HG03039 (cell line): ENCODE measurements around the gene SERF2.
"Not testable (repeated sequence)": the region's sequence is repeated elsewhere in the genome, so short reads cannot be mapped to it uniquely, and the experiment has no call there.

ENCODE experiments used
- ATAC-seq: cut with Tn5 transposase; IDR thresholded peaks from one replicate; pipeline ENCODE4 v1.9.1; 2021; ENCODE audit warnings: mild to moderate bottlenecking, moderate library complexity; ENCODE audit not compliant: unreplicated experiment

SERF2 gene

GRCh38 chr15:43829951-43830540 is 37.9 kb downstream of the SERF2 start:
- not testable (repeated sequence) for ATAC-seq

- ATAC-seq, result not testable (repeated sequence)
Measured at GRCh38 chr15:43830691-43831275, 38.7 kb downstream of the SERF2 start.

GRCh38 chr15:43831519-43832052 is 39.5 kb downstream of the SERF2 start:
- ATAC-seq, result not testable (repeated sequence)

DNA sequence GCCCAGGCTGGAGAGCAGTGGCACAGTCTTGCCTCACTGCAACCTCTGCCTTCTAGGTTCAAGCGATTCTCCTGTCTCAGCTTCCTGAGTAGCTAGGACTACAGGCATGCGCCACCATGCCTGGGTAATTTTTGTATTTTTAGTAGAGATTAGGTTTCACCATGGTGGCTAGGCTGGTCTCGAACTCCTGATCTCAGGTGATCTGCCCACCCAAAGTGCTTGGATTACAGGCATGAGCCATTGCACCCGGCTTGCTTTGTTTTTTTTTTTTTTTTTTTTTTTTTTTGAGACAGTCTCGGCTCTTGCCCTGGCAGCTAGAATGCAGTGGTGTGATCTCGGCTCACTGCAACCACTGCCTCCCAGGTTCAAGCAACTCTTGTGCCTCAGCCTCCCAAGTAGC is 40.4 kb downstream of the SERF2 start:
- ATAC-seq, result not testable (repeated sequence)

- no peak for ATAC-seq
Measured at GRCh38 chr15:43845421-43845820, 53.3 kb downstream of the SERF2 start.
